NCI-H345 treated with DMSO at 0.1 percent for 48 hours (cell line): ENCODE measurements around the gene ZXDC.

Experiments used
- DNase-seq: peaks from one replicate; lab custom pipeline; 2025; ENCODE audit not compliant: unreplicated experiment; lab: John Stamatoyannopoulos, UW

ZXDC gene

GRCh38 chr3:126399756-126400155, 75.9 kb downstream of the ZXDC start:
- no peak for DNase-seq

- DNase-seq, result no peak
Observed at GRCh38 chr3:126399351-126399735, 76.3 kb downstream of the ZXDC start.

- no peak for DNase-seq
Observed at GRCh38 chr3:126398423-126399350, 77.0 kb downstream of the ZXDC start.

GRCh38 chr3:126397610-126398422, 77.9 kb downstream of the ZXDC start:
- DNase-seq, result no peak

- DNase-seq, result no peak
Observed at GRCh38 chr3:126396536-126396935, 79.2 kb downstream of the ZXDC start.

- no peak for DNase-seq
Observed at GRCh38 chr3:126395846-126396513, 79.7 kb downstream of the ZXDC start.

GRCh38 chr3:126394977-126395321, 80.7 kb downstream of the ZXDC start:
- no peak for DNase-seq

- no peak for DNase-seq
Observed at GRCh38 chr3:126394179-126394976, 81.3 kb downstream of the ZXDC start, which contains the start of gene CFAP100. TSS of gene CFAP100 (plus strand) at chr3:126394909. CDS start at chr3:126396001, 1,092 bp downstream.

- no peak for DNase-seq
Observed at GRCh38 chr3:126393563-126393962, 82.1 kb downstream of the ZXDC start.

GRCh38 chr3:126392246-126392645, 83.4 kb downstream of the ZXDC start:
- no peak for DNase-seq

GRCh38 chr3:126391631-126392030, 84.1 kb downstream of the ZXDC start:
- DNase-seq, result no peak

GRCh38 chr3:126390751-126391150, 84.9 kb downstream of the ZXDC start:
- no peak for DNase-seq

GRCh38 chr3:126390201-126390600, 85.5 kb downstream of the ZXDC start:
- no peak for DNase-seq

- no peak for DNase-seq
Observed at GRCh38 chr3:126389794-126390146, 85.9 kb downstream of the ZXDC start.

- DNase-seq, result peak; percentile 23
Observed at GRCh38 chr3:126389112-126389793, 86.4 kb downstream of the ZXDC start.
